Activated T-helper 1 cell treated with anti-CD3 and anti-CD28 coated beads, Interleukin-12 subunit alpha, Interleukin-12 subunit beta, Interleukin-2, Interleukin-4 antibody, amounts not matched to agents 30 ng/mL and 10 ng/mL and 1 ng/mL, durations not matched to agents 14 hours and 24 hours and 36 hours (primary cell): ENCODE data around the gene TRAK1. TPM values are rescaled to one million over a fixed set of nuclear protein-coding genes. Genes with fewer than 3 reads are reported as not detected.

Experiments used
- DNase-seq: peaks from one replicate; pipeline ENCODE4 v3.0.0; 2021; ENCODE audit warnings: low spot score
- H3K27ac Mint-ChIP-seq: one replicate; pipeline ENCODE4 v1.8.0; 2021; ENCODE audit warnings: mild to moderate bottlenecking, mixed read lengths
- H3K27me3 Mint-ChIP-seq: one replicate; pipeline ENCODE4 v1.8.0; 2022; ENCODE audit warnings: mild to moderate bottlenecking, moderate library complexity, mixed read lengths; ENCODE audit not compliant: insufficient read depth
- H3K36me3 Mint-ChIP-seq: one replicate; pipeline ENCODE4 v1.8.0; 2021; ENCODE audit warnings: low read depth, mixed read lengths
- H3K4me1 Mint-ChIP-seq: one replicate; pipeline ENCODE4 v1.8.0; 2021; ENCODE audit warnings: low read depth, mixed read lengths
- H3K4me3 Mint-ChIP-seq: one replicate; pipeline ENCODE4 v1.8.0; 2021; ENCODE audit warnings: mild to moderate bottlenecking, moderate library complexity, mixed read lengths
- H3K9me3 Mint-ChIP-seq: one replicate; pipeline ENCODE4 v1.8.0; 2021; ENCODE audit warnings: mixed read lengths
- intact Hi-C: fragments of 100-400 bp; cut with micrococcal nuclease; formaldehyde crosslinking; loops from one replicate; pipeline ENCODE4 v1.15.1; 2024
- total RNA-seq: library from RNA; stranded (reverse); gene quantifications from 2 replicates; pipeline ENCODE4 v1.2.3, GENCODE V29; 2022

The TRAK1 gene
- total RNA-seq, 1 donor from 2014 or later: 32.6 TPM

DNA sequence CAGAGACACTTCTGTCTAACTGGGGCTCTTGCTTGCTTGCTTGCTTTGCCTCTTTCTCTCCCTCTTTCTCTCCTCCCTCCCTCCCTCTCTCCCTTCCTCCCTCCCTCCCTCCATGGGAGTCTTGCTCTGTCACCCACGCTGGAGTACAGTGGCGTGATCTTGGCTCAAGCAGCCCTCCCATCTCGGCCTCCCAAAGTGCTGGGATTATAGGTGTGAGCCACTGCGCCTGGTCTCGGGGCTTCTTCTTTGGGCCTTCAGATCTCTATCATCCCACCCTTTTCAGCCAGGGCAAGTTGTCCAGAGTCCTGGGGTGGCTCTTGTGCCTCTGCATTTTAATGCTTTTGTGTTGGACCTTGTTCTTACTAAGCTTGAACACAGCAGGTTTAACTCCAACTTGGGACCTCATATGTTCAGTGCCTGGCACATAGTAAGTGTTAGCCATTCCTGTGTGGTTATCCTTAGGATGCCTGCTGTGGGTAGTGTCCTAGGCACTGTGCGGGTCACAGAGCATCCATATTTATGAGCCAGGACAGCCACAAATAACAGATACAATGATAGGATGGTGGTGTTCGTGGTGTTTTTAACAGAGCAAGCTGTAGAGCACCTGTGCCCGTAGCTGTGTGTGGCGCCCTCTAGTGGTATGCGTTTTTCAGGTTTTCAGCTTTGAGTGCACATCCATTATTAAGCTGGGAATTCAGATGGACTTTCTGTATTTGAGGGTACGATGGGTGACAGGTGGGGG is 99.7 kb downstream of the TRAK1 start:
- H3K27ac Mint-ChIP-seq: no peak overlapping the region
- no peaks in the 10 kb centered on the region for H3K9me3 Mint-ChIP-seq
- peaks cover 18% of the 10 kb centered on the region for H3K36me3 Mint-ChIP-seq
- H3K4me1 Mint-ChIP-seq: peaks cover 30% of the 10 kb centered on the region
- intact Hi-C loops: loop anchor here (1.0 to 5.0 kb wide), 5 partner anchors 73 to 1609 kb away; no protein-coding TSS in a partner anchor
- H3K4me3 Mint-ChIP-seq: no peak overlapping the region
- H3K27me3 Mint-ChIP-seq: no peaks in the 10 kb centered on the region
- DNase-seq: peak; percentile 42

DNA sequence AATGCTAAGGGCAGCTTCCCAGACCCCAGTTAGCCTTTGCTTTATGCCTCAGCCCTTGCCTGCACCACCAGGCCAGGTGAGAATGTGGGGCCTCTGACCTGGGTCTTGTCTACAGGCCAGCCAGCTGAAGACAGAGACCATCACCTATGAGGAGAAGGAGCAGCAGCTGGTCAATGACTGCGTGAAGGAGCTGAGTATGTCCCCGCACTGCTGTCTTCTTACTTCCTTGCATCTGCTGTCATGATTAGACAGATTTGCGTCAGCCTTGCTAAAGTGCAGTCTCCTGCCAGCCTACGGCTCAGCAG is 100.2 kb downstream of the TRAK1 start:
- Mint-ChIP-seq H3K36me3 (peaks cover 21% of the 10 kb centered on the region), H3K4me3 (no peak overlapping the region), H3K4me1 (peaks cover 33% of the 10 kb centered on the region), H3K27me3 (no peaks in the 10 kb centered on the region), H3K27ac (no peak overlapping the region), H3K9me3 (no peaks in the 10 kb centered on the region)
- DNase-seq: no peak
- intact Hi-C loops: loop anchor here (1.0 to 5.0 kb wide), 5 partner anchors 73 to 1609 kb away; no protein-coding TSS in a partner anchor

DNA sequence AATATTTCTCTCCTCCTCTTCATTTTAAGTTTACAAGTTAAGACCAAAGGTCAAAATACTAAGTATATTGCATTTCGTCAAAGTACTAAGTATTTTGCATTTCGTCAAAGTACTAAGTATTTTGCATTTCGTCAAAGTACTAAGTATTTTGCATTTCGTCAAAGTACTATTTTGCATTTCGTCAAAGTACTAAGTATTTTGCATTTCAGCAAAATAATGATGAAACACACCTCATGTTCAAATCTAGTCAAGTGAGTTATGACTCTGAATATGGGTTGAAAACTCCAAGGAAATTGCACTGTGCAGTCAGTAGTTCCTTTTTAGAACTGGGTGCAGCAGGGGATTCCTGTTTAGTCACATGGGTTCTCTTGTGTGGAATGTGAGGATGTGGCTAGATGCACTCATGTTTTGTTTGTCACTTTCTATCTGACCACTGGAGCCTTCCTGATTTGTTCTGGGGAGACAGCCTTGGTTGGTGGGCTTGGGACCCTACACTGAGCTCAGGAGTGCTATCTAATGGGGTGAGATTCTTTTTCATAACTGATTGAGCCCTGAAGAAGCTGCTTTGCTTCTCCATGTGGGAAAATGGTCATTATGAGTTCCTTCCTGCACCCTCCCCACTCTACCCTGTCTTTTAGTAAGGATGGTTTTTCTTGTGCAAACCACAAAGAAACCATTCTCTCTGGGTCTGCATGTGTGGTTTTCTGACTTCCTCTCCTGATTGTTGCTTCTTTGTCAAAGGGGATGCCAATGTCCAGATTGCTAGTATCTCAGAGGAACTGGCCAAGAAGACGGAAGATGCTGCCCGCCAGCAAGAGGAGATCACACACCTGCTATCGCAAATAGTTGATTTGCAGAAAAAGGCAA is 101.4 kb downstream of the TRAK1 start:
- no peak overlapping the region for H3K27ac Mint-ChIP-seq
- no peak for DNase-seq

DNA sequence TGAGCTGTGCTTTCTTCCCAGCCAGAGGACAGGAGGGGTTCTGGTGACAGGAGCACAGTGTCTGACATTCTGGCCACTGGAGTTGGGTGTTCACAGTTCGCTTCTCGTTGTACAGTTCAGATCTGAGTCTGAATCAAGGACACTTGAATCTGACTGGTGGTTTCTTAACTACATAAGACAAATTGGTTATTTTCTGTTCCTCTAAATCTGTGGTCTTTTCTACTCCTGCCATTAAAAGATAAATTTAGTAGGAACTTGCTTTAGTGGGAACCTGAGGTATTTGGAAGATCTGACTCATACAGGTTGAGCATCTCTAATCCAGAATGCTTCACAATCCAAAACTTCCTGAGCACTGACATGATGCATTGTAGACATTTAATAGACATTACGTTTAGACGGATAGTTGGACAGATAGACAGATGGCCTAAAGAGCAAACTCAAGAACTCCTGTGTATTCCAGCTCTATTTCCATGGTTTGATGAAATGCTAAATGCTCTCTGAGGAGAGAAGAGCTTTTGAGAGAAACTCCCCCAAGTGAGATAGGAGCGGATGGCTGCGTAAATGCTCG is 103.9 kb downstream of the TRAK1 start:
- H3K27ac Mint-ChIP-seq: peak overlapping the region; percentile 34
- peaks cover 33% of the 10 kb centered on the region for H3K4me1 Mint-ChIP-seq
- H3K27me3 Mint-ChIP-seq: no peaks in the 10 kb centered on the region
- peaks cover 35% of the 10 kb centered on the region for H3K36me3 Mint-ChIP-seq
- DNase-seq: no peak
- intact Hi-C loops: loop anchor here (5.0 kb wide), 2 partner anchors 247 to 1613 kb away; no protein-coding TSS in a partner anchor
- no peaks in the 10 kb centered on the region for H3K9me3 Mint-ChIP-seq
- H3K4me3 Mint-ChIP-seq: no peak overlapping the region

More for the DNA sequence above, 101.4 kb downstream of the TRAK1 start:
- H3K27me3 Mint-ChIP-seq: no peaks in the 10 kb centered on the region
- H3K4me3 Mint-ChIP-seq: peak overlapping the region; percentile 22
- H3K9me3 Mint-ChIP-seq: no peaks in the 10 kb centered on the region
- intact Hi-C loops: loop anchor here (5.0 kb wide), 2 partner anchors 250 to 1610 kb away; no protein-coding TSS in a partner anchor
- H3K36me3 Mint-ChIP-seq: peaks cover 21% of the 10 kb centered on the region
- H3K4me1 Mint-ChIP-seq: peaks cover 33% of the 10 kb centered on the region

GRCh38 chr3:42195879-42196330 is 104.7 kb downstream of the TRAK1 start:
- intact Hi-C loops: no loop called here
- H3K27ac Mint-ChIP-seq: no peak overlapping the region
- H3K27me3 Mint-ChIP-seq: no peaks in the 10 kb centered on the region

GRCh38 chr3:42198709-42199108 is 107.6 kb downstream of the TRAK1 start:
- no peak overlapping the region for H3K27ac Mint-ChIP-seq
- no peak for DNase-seq
- peaks cover 49% of the 10 kb centered on the region for H3K36me3 Mint-ChIP-seq
- peaks cover 1% of the 10 kb centered on the region for H3K27me3 Mint-ChIP-seq
- intact Hi-C loops: no loop called here
- H3K4me1 Mint-ChIP-seq: peaks cover 12% of the 10 kb centered on the region
- H3K9me3 Mint-ChIP-seq: no peaks in the 10 kb centered on the region
- no peak overlapping the region for H3K4me3 Mint-ChIP-seq

More at GRCh38 chr3:42195879-42196330, 104.7 kb downstream of the TRAK1 start:
- DNase-seq: no peak
- peaks cover 41% of the 10 kb centered on the region for H3K36me3 Mint-ChIP-seq
- H3K4me1 Mint-ChIP-seq: peaks cover 31% of the 10 kb centered on the region
- no peak overlapping the region for H3K4me3 Mint-ChIP-seq
- H3K9me3 Mint-ChIP-seq: no peaks in the 10 kb centered on the region

- no peak for DNase-seq
- Mint-ChIP-seq H3K4me1 (no peaks in the 10 kb centered on the region), H3K36me3 (peaks cover 38% of the 10 kb centered on the region), H3K4me3 (no peak overlapping the region), H3K9me3 (no peaks in the 10 kb centered on the region), H3K27ac (no peak overlapping the region), H3K27me3 (peaks cover 1% of the 10 kb centered on the region)
- intact Hi-C loops: no loop called here
These were observed 111.2 kb downstream of the TRAK1 start for GRCh38 chr3:42202217-42202865.

GRCh38 chr3:42204867-42205599 is 113.9 kb downstream of the TRAK1 start:
- intact Hi-C loops: no loop called here
- Mint-ChIP-seq H3K36me3 (peaks cover 30% of the 10 kb centered on the region), H3K27ac (no peak overlapping the region), H3K27me3 (peaks cover 1% of the 10 kb centered on the region), H3K4me3 (no peak overlapping the region), H3K9me3 (no peaks in the 10 kb centered on the region), H3K4me1 (no peaks in the 10 kb centered on the region)
- no peak for DNase-seq

GRCh38 chr3:42205800-42206514 is 114.8 kb downstream of the TRAK1 start:
- Mint-ChIP-seq H3K36me3 (peaks cover 26% of the 10 kb centered on the region), H3K4me1 (no peaks in the 10 kb centered on the region), H3K27ac (no peak overlapping the region), H3K9me3 (no peaks in the 10 kb centered on the region), H3K4me3 (no peak overlapping the region), H3K27me3 (peaks cover 1% of the 10 kb centered on the region)
- no peak for DNase-seq
- intact Hi-C loops: no loop called here

DNA sequence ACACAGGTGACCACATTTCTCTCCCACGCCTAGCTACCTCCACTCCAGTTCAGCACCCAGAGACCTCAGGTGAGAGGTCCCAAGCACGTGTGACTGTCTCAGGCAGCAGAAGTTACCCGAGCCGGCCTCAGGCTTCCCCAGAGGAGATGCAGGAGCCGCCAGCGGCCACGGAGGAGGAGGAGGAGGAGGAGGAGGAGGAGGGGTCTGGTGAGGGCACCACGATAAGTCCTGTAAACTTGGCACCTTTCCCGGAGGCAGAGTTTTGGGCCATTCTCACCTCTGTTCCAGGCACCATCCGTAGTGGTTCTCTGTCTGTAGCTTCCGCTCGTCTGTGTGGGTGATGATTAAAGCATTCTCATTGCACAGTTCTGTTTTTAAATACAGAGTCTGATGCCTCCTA is 118.8 kb downstream of the TRAK1 start:
- intact Hi-C loops: no loop called here
- no peak overlapping the region for H3K27ac Mint-ChIP-seq
- H3K36me3 Mint-ChIP-seq: peaks cover 25% of the 10 kb centered on the region
- no peak for DNase-seq
- H3K4me3 Mint-ChIP-seq: no peak overlapping the region
- H3K27me3 Mint-ChIP-seq: no peaks in the 10 kb centered on the region
- no peaks in the 10 kb centered on the region for H3K9me3 Mint-ChIP-seq
- H3K4me1 Mint-ChIP-seq: peaks cover 19% of the 10 kb centered on the region

GRCh38 chr3:42210726-42211125 is 119.6 kb downstream of the TRAK1 start:
- Mint-ChIP-seq H3K27ac (no peak overlapping the region), H3K27me3 (no peaks in the 10 kb centered on the region), H3K4me1 (peaks cover 25% of the 10 kb centered on the region), H3K9me3 (no peaks in the 10 kb centered on the region), H3K4me3 (no peak overlapping the region), H3K36me3 (peaks cover 22% of the 10 kb centered on the region)
- intact Hi-C loops: no loop called here
- no peak for DNase-seq
